ENCODE results near the gene FAM149A. TPM values are rescaled to one million over a fixed set of nuclear protein-coding genes. Genes with fewer than 3 reads are reported as not detected.
A peak's percentile ranks its signal among the peaks of the same experiment; 100 is the strongest.

Gene FAM149A
- total RNA-seq, 1 donor from 2014 or later: 9.8 TPM

DNA sequence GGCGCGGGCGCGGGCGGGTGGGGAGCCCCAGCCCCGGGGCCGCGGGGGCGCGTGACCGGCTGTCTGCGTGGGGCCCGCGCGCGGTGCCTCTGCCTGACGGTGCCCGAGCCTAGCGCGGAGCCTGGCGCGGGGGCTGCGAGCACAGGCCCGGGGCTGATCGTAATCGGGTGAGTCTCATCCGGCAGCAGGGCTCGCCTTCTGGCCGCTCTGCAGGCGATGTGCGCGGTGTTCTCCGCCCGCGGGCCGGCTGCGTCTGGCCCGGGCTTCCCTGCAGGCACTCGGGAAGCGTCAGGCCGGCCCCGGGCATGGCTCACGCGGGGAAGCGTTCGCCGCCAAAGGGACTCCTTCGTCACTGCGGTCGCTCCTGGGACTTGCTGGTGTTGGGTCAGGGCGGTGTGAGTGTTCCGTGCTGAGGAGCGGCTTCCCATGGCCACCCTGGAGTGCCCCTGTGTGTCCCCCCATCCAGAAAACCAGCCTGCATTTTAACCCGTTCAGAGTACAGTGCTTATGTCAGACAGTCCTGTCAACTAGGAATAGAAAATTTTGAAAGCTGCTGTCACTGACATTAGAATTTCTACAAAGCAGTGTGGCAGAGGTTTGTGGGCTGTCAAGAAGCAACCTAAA, 40.6 kb downstream of the FAM149A start:
- intact Hi-C loops (cut with DNase I): no loop called here
- TF ChIP-seq POLR2AphosphoS5 (IDR thresholded peaks at IDR 0.05; ENCODE audit: insufficient read depth in 1 of 2, low read depth in 1 of 2): peak in 1 of 2 donors; percentile 11
- no peak for TF ChIP-seq POLR2A (IDR thresholded peaks at IDR 0.05)
- DNase-seq (ENCODE audit: extremely low spot score in 2 of 2): no peak

DNA sequence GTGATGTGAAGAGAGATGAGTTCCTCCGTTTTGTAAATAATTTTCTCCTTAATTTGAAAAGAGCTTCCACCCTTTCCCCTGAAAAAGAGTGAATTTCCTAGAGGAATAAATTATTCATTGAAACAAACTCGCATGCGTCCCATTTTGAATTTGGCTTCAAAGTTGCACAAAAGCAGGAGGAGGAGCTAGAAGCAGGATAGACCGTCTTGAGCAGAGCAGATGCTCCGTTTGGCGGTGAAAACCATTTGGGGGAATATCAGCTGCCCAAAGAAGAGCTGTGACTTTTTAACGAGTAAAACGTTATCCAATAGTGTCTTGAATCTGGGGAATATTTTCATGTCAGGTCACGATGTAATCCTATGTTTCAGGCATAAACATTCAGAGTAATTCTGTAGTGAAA, 42.0 kb downstream of the FAM149A start:
- H3K9me3 ChIP-seq: no peaks in the 10 kb centered on the region
- TF ChIP-seq POLR2A (IDR thresholded peaks at IDR 0.05) (no peak), POLR2AphosphoS5 (IDR thresholded peaks at IDR 0.05; ENCODE audit: insufficient read depth in 1 of 2, low read depth in 1 of 2) (no peak)
- TF ChIP-seq, protein P1, sequence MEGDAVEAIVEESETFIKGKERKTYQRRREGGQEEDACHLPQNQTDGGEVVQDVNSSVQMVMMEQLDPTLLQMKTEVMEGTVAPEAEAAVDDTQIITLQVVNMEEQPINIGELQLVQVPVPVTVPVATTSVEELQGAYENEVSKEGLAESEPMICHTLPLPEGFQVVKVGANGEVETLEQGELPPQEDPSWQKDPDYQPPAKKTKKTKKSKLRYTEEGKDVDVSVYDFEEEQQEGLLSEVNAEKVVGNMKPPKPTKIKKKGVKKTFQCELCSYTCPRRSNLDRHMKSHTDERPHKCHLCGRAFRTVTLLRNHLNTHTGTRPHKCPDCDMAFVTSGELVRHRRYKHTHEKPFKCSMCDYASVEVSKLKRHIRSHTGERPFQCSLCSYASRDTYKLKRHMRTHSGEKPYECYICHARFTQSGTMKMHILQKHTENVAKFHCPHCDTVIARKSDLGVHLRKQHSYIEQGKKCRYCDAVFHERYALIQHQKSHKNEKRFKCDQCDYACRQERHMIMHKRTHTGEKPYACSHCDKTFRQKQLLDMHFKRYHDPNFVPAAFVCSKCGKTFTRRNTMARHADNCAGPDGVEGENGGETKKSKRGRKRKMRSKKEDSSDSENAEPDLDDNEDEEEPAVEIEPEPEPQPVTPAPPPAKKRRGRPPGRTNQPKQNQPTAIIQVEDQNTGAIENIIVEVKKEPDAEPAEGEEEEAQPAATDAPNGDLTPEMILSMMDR (IDR thresholded peaks at IDR 0.05): no peak
- H3K27me3 ChIP-seq: no peaks in the 10 kb centered on the region
- no peak for DNase-seq (ENCODE audit: extremely low spot score in 2 of 2)
- no peak overlapping the region for H3K4me3 ChIP-seq
- H3K27ac ChIP-seq: no peak overlapping the region
- intact Hi-C loops (cut with DNase I): no loop called here
- H3K4me1 ChIP-seq: peaks cover 8% of the 10 kb centered on the region
- no peaks in the 10 kb centered on the region for H3K36me3 ChIP-seq

More for the DNA sequence above, 40.6 kb downstream of the FAM149A start:
- Histone ChIP-seq H3K9me3 (no peaks in the 10 kb centered on the region), H3K4me3 (peak overlapping the region; percentile 60 to 67), H3K4me1 (peaks cover 8% of the 10 kb centered on the region), H3K27ac (peak overlapping the region; percentile 87), H3K36me3 (no peaks in the 10 kb centered on the region), H3K27me3 (no peaks in the 10 kb centered on the region)

DNA sequence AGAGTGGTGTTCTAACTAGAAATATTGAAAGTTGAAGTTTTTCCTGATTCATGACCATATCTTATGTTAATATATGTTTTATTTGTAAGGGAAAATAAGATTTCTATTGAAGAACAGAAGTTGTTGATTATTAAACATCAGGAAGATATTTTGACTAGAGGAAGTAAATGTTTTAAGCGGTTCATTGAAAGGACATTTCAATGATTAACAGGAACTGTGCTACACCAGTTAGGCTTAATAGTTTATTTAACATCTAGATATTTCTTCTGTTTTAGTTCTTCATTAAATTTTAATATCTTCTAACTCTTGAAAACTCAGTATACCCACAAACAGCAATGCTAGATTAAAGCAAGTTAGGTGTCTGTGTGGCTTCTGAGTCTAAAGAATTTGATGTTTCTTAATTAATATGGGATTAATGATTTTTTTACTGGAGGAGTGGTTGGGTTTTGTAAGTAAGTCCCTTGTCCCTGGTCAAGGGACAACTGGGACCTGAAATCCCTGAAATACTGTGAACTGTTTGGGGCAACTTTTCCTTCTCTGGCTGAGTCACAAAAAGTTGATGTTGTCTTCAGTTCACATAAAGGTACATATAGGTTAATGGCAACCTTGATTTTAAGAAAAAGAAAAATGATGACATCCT, 44.0 kb downstream of the FAM149A start:
- no peak overlapping the region for H3K4me3 ChIP-seq
- H3K27me3 ChIP-seq: no peaks in the 10 kb centered on the region
- H3K36me3 ChIP-seq: no peaks in the 10 kb centered on the region
- TF ChIP-seq POLR2A (IDR thresholded peaks at IDR 0.05) (no peak), POLR2AphosphoS5 (IDR thresholded peaks at IDR 0.05; ENCODE audit: insufficient read depth in 1 of 2, low read depth in 1 of 2) (no peak)
- no peak overlapping the region for H3K27ac ChIP-seq
- H3K4me1 ChIP-seq: peaks cover 8% of the 10 kb centered on the region
- no peaks in the 10 kb centered on the region for H3K9me3 ChIP-seq
- no peak for DNase-seq (ENCODE audit: extremely low spot score in 2 of 2)
- intact Hi-C loops (cut with DNase I): no loop called here

DNA sequence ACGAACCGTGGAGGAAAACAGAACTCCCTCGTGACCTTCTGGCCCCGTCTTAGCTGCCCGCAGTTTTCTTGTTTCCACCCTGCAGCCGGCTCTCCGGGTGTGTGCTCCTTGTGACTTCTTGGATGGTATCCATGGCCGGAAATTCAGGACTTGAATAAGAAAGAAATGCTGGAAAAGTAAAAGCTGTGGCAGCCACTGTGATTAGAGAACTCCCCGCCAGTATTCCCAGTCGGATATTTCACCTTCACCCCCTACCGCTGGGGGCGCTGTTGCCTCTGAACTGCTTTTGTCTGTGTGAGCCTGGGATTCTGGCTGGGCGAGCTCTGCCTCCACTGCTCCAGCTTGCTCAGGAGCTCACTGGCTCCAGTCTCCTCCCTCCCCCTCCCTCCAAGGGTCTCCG, 45.4 kb downstream of the FAM149A start:
- H3K9me3 ChIP-seq: no peaks in the 10 kb centered on the region
- TF ChIP-seq POLR2A (IDR thresholded peaks at IDR 0.05) (no peak), POLR2AphosphoS5 (IDR thresholded peaks at IDR 0.05; ENCODE audit: insufficient read depth in 1 of 2, low read depth in 1 of 2) (no peak)
- TF ChIP-seq, protein P1 (IDR thresholded peaks at IDR 0.05): peak in 1 of 3 experiments; percentile 43
- H3K4me3 ChIP-seq: no peak overlapping the region
- intact Hi-C loops (cut with DNase I): no loop called here
- no peak for DNase-seq (ENCODE audit: extremely low spot score in 2 of 2)
- no peak overlapping the region for H3K27ac ChIP-seq
- no peaks in the 10 kb centered on the region for H3K27me3 ChIP-seq
- H3K36me3 ChIP-seq: no peaks in the 10 kb centered on the region
- H3K4me1 ChIP-seq: peaks cover 8% of the 10 kb centered on the region

DNA sequence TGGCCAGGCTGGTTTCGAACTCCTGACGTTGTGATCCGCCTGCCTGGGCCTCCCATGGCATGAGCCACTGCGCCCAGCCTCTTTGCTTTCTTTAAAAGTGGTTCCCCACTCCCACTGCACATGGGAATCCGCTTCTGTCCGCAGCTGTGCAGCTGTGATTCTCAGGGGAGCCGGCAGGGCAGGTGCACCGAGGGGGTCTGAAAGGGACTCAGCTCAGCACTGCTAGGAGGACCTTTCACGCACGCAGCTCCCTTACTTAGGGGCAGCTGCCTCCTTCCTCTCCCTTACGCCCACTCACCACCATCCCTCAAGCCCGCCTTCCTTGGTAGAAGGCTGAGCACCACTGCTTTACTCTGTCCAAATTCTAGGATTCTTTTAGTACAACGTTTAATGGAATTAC, 46.4 kb downstream of the FAM149A start:
- no peak for TF ChIP-seq POLR2AphosphoS5 (IDR thresholded peaks at IDR 0.05; ENCODE audit: insufficient read depth in 1 of 2, low read depth in 1 of 2)
- TF ChIP-seq, protein P1 (IDR thresholded peaks at IDR 0.05): no peak
- no peak for TF ChIP-seq POLR2A (IDR thresholded peaks at IDR 0.05)
- H3K27me3 ChIP-seq: no peaks in the 10 kb centered on the region
- intact Hi-C loops (cut with DNase I): no loop called here
- DNase-seq (ENCODE audit: extremely low spot score in 2 of 2): no peak
- no peak overlapping the region for H3K27ac ChIP-seq
- no peaks in the 10 kb centered on the region for H3K36me3 ChIP-seq
- H3K9me3 ChIP-seq: no peaks in the 10 kb centered on the region
- H3K4me1 ChIP-seq: no peaks in the 10 kb centered on the region
- no peak overlapping the region for H3K4me3 ChIP-seq

DNA sequence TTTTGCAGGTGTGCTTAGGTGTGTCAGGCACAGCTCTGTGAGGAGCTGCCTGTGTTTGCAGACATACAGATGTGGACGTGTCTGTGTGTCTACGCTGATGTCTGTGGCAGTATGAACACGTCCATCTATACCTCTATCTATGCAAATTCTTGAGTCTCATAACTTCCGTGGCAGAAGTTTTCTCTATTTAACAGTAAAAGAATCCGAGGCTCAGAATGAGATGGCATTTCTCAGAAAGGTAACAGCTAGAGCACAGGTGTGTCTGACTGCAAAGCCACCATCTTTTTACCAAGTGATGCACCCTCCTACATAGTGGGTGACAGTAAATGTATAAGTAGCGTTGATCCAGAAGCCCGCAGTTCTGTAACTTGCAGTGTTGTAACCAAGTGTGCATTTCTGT, 47.0 kb downstream of the FAM149A start:
- Histone ChIP-seq H3K36me3 (no peaks in the 10 kb centered on the region), H3K4me1 (no peaks in the 10 kb centered on the region), H3K27me3 (no peaks in the 10 kb centered on the region), H3K9me3 (no peaks in the 10 kb centered on the region), H3K27ac (no peak overlapping the region), H3K4me3 (no peak overlapping the region)
- intact Hi-C loops (cut with DNase I): no loop called here
- TF ChIP-seq POLR2A (IDR thresholded peaks at IDR 0.05) (no peak), POLR2AphosphoS5 (IDR thresholded peaks at IDR 0.05; ENCODE audit: insufficient read depth in 1 of 2, low read depth in 1 of 2) (no peak)
- TF ChIP-seq, protein P1 (IDR thresholded peaks at IDR 0.05): no peak
- DNase-seq (ENCODE audit: extremely low spot score in 2 of 2): no peak
